NT2/D1 (cell line): ENCODE results near the gene NSL1.
"Not testable (repeated sequence)": the region's sequence is repeated elsewhere in the genome, so short reads cannot be mapped to it uniquely, and the experiment has no call there.

Experiments
- DNase-seq: peaks from one replicate; pipeline ENCODE4 v3.0.0-alpha.2; 2011; ENCODE audit warnings: low read depth, low spot score
- H3K27me3 ChIP-seq: 2 replicates; pipeline ENCODE4 v1.6.0; 2011; ENCODE audit warnings: mild to moderate bottlenecking; ENCODE audit not compliant: insufficient read length, insufficient read depth
- H3K36me3 ChIP-seq: 2 replicates; pipeline ENCODE4 v1.6.1; 2011; ENCODE audit warnings: mild to moderate bottlenecking, low read length, mixed read lengths; ENCODE audit not compliant: insufficient read depth, insufficient read length
- H3K4me1 ChIP-seq: 2 replicates; pipeline ENCODE4 v1.5.1; 2011; ENCODE audit not compliant: insufficient read depth, insufficient read length
- H3K4me3 ChIP-seq: 2 replicates; pipeline ENCODE4 v1.5.1; 2011; ENCODE audit warnings: low read depth; ENCODE audit not compliant: insufficient read length
- H3K9ac ChIP-seq: 2 replicates; pipeline ENCODE4 v1.6.0; 2011; ENCODE audit warnings: low read depth; ENCODE audit not compliant: insufficient read length
- H3K9me3 ChIP-seq: 2 replicates; pipeline ENCODE4 v1.5.1; 2011; ENCODE audit warnings: mild to moderate bottlenecking, low read length; ENCODE audit not compliant: insufficient read depth
- SUZ12 ChIP-seq: IDR thresholded peaks from 2 replicates; pipeline ENCODE4 v1.6.1; 2011; ENCODE audit not compliant: insufficient read length, insufficient read depth; ENCODE audit errors: extremely low read depth
- YY1 ChIP-seq: IDR thresholded peaks from 2 replicates; pipeline ENCODE4 v1.6.1; 2011; ENCODE audit not compliant: insufficient read length, insufficient read depth
- ZNF274 ChIP-seq: IDR thresholded peaks from 2 replicates; pipeline ENCODE4 v1.6.1; 2011; ENCODE audit warnings: mild to moderate bottlenecking, low read depth, low read length

Gene NSL1

DNA sequence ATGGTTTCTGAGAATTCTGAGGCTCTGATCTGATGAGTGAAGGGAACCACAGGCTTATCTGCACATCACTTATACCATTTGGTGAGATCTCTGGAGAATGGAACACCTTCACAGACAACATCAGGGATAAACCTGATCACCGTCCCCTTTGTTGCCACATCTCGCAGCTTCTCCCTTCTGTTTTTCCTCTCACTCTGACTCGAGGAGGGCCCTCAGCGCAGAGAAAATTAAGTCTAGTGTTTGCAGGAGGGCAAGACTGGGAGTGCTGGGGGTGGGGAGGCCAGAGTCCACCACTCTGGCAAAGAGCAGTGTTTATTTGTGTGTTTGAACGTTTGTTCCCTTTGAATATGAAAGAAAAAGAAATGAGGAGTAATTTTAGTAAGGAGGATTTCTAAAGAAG lies 63.0 kb downstream of the NSL1 start:
- no peak for TF ChIP-seq YY1
- no peak for TF ChIP-seq ZNF274
- TF ChIP-seq SUZ12: no peak
- H3K9me3 ChIP-seq: peaks cover 24% of the 10 kb centered on the region; the same call in 1 of the 2 replicates
- DNase-seq: no peak
- no peak overlapping the region for H3K4me3 ChIP-seq
- no peaks in the 10 kb centered on the region for H3K4me1 ChIP-seq
- peaks cover 9% of the 10 kb centered on the region for H3K36me3 ChIP-seq
- H3K27me3 ChIP-seq: no peaks in the 10 kb centered on the region
- H3K9ac ChIP-seq: no peak overlapping the region

GRCh38 chr1:212727386-212728181 lies 64.0 kb downstream of the NSL1 start:
- Histone ChIP-seq H3K4me3 (no peak overlapping the region), H3K36me3 (peaks cover 5% of the 10 kb centered on the region), H3K4me1 (no peaks in the 10 kb centered on the region), H3K9me3 (peaks cover 28% of the 10 kb centered on the region; the same call in 1 of the 2 replicates), H3K9ac (no peak overlapping the region), H3K27me3 (no peaks in the 10 kb centered on the region)
- no peak for DNase-seq
- TF ChIP-seq SUZ12 (no peak), ZNF274 (no peak), YY1 (no peak)

DNA sequence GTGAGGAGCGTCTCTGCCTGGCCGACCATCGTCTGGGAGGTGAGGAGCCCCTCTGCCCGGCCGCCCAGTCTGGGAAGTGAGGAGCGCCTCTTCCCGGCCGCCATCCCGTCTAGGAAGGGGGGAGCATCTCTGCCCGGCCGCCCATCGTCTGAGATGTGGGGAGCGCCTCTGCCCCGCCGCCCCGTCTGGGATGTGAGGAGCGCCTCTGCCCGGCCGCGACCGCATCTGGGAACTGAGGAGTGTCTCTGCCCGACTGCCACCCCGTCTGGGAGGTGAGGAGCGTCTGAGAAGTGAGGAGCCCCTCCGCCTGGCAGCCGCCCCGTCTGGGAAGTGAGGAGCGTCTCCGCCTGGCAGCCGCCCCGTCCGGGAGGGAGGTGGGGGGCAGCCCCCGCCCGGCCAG lies 66.9 kb downstream of the NSL1 start:
- not testable (repeated sequence) for H3K27me3 ChIP-seq, DNase-seq, H3K4me1 ChIP-seq, H3K4me3 ChIP-seq, H3K36me3 ChIP-seq, H3K9ac ChIP-seq
- peaks cover 28% of the 10 kb centered on the region; the same call in 1 of the 2 replicates for H3K9me3 ChIP-seq

GRCh38 chr1:212722270-212722957 lies 69.2 kb downstream of the NSL1 start:
- TF ChIP-seq ZNF274: no peak
- TF ChIP-seq SUZ12: no peak
- TF ChIP-seq YY1: no peak
- Histone ChIP-seq H3K4me3 (no peak overlapping the region), H3K9ac (no peak overlapping the region), H3K27me3 (no peaks in the 10 kb centered on the region), H3K36me3 (peaks cover 5% of the 10 kb centered on the region), H3K9me3 (peaks cover 28% of the 10 kb centered on the region; the same call in 1 of the 2 replicates), H3K4me1 (no peaks in the 10 kb centered on the region)
- DNase-seq: no peak

DNA sequence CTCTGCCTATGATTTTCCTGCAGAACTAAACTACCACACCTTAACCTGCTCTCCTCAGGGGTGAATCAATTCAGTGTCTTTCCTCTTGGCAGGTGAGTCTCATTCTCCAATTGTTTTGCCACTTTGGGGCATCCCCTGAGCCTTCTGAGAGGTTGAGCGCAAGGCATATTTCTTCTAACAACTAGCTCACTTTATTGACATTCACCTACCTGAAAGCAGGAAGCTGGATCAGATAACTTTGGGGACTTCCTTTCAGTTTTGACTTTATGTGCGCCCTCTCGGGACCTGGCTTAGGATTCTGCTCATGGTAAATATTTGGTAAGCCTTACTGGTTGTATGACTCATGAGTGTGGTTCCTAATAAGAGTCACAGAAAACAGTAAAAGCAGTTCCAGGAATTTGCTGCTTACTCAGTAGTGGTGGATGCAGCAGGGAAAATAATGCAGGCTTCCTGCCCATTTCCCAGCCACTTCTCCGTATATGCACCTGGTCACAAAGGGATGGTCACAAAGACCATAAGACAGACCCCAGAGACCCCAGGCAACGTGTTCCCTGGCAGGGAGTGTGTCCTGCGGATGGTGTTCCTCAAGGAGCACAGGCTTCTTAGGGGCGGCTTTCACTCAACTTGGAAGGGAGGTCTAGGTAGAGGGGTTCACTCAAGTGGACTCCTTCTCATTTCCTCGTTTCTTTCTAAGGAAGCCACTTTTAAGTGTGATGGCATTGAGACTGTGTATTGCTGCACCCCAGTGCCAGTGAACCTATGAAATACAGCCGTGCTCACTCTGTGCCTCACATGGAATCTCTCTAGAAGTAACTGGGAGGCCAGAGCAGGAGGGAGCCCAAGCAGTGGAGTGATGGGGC lies 70.0 kb downstream of the NSL1 start:
- Histone ChIP-seq H3K9me3 (peaks cover 23% of the 10 kb centered on the region; the same call in 1 of the 2 replicates), H3K9ac (no peak overlapping the region), H3K4me3 (no peak overlapping the region), H3K27me3 (no peaks in the 10 kb centered on the region), H3K36me3 (peaks cover 3% of the 10 kb centered on the region), H3K4me1 (no peaks in the 10 kb centered on the region)
- TF ChIP-seq SUZ12 (no peak), ZNF274 (no peak), YY1 (no peak)
- no peak for DNase-seq

- peaks cover 9% of the 10 kb centered on the region; the same call in 1 of the 2 replicates for H3K9me3 ChIP-seq
- H3K4me3 ChIP-seq: no peak overlapping the region
- DNase-seq: no peak
- no peaks in the 10 kb centered on the region for H3K4me1 ChIP-seq
- H3K27me3 ChIP-seq: no peaks in the 10 kb centered on the region
- no peak overlapping the region for H3K9ac ChIP-seq
- H3K36me3 ChIP-seq: no peaks in the 10 kb centered on the region
- TF ChIP-seq ZNF274 (no peak), SUZ12 (no peak), YY1 (no peak)
Observed at GRCh38 chr1:212719633-212720032, 71.9 kb downstream of the NSL1 start.
